Endodermal cell (in vitro differentiated cells): Measurements from ENCODE around the gene ATE1. TPM values are rescaled to one million over a fixed set of nuclear protein-coding genes. Genes with fewer than 3 reads are reported as not detected.

Experiments used
- DNase-seq: peaks from one replicate; pipeline ENCODE4 v3.0.0-alpha.2; 2017
- H3K27ac ChIP-seq: 2 replicates; pipeline ENCODE4 v1.5.1; 2013; ENCODE audit warnings: mild to moderate bottlenecking, low read depth, low read length, moderate library complexity
- H3K27me3 ChIP-seq: 2 replicates; pipeline ENCODE4 v1.6.1; 2013; ENCODE audit warnings: mild to moderate bottlenecking, low read length, moderate library complexity; ENCODE audit not compliant: insufficient read depth, control insufficient read depth, poor library complexity, severe bottlenecking
- H3K36me3 ChIP-seq: 2 replicates; pipeline ENCODE4 v1.7.0; 2013; ENCODE audit warnings: mild to moderate bottlenecking, low read length, moderate library complexity; ENCODE audit not compliant: control insufficient read depth, insufficient read depth
- H3K4me1 ChIP-seq: one replicate; pipeline ENCODE4 v1.7.0; 2013; ENCODE audit warnings: low read length; ENCODE audit not compliant: control insufficient read depth, insufficient read depth
- H3K4me3 ChIP-seq: 2 replicates; pipeline ENCODE4 v1.5.1; 2013; ENCODE audit warnings: mild to moderate bottlenecking, low read length, moderate library complexity
- H3K9ac ChIP-seq: 2 replicates; pipeline ENCODE4 v1.6.1; 2013; ENCODE audit warnings: mild to moderate bottlenecking, low read length, moderate library complexity; ENCODE audit not compliant: poor library complexity, severe bottlenecking; ENCODE audit errors: extremely low read depth
- H3K9me3 ChIP-seq: 2 replicates; pipeline ENCODE4 v1.6.1; 2013; ENCODE audit warnings: mild to moderate bottlenecking, low read length, moderate library complexity; ENCODE audit not compliant: control insufficient read depth
- H3K27ac Mint-ChIP-seq: 2 replicates; pipeline ENCODE4 v1.8.0; 2020; ENCODE audit warnings: mixed read lengths
- H3K27me3 Mint-ChIP-seq: 2 replicates; pipeline ENCODE4 v1.8.0; 2021; ENCODE audit warnings: mild to moderate bottlenecking, mixed read lengths; ENCODE audit not compliant: insufficient read depth
- H3K36me3 Mint-ChIP-seq: 2 replicates; pipeline ENCODE4 v1.8.0; 2020; ENCODE audit warnings: low read depth, mixed read lengths
- H3K4me1 Mint-ChIP-seq: 2 replicates; pipeline ENCODE4 v1.8.0; 2020; ENCODE audit warnings: mixed read lengths
- H3K4me3 Mint-ChIP-seq: 2 replicates; pipeline ENCODE4 v1.8.0; 2020; ENCODE audit warnings: mild to moderate bottlenecking, moderate library complexity, mixed read lengths
- H3K9me3 Mint-ChIP-seq: 2 replicates; pipeline ENCODE4 v1.8.0; 2020; ENCODE audit warnings: mild to moderate bottlenecking, mixed read lengths
- CTCF ChIP-seq: fragments of 200-600 bp; sonication (generic); conservative IDR thresholded peaks from 2 replicates; pipeline ENCODE4 v1.5.0; 2021; ENCODE audit warnings: antibody characterized with exemption, mild to moderate bottlenecking
- WGBS, 2 experiments: methylation state at CpG; one replicate each; pipeline versions ENCODE4 v1.1.5 to v1.1.7; 2013; ENCODE audit warnings: missing lambda C conversion rate in 2 of 2, mixed read lengths in 1 of 2; ENCODE audit not compliant: insufficient coverage in 1 of 2, insufficient read length in 1 of 2; 5-methylcytosine and 5-hydroxymethylcytosine counted together
- total RNA-seq, 2 donors: library from RNA; stranded (reverse); fragmentation: NEBNext Ultra II Directional in 1 of 2; extraction: Animal tissue kit (Norgen Biotek cat#: 25700) in 1 of 2; gene quantifications; 2 replicates in 1 of 2; 3 replicates in 1 of 2; pipeline ENCODE4 v1.2.1, GENCODE V29; 2021

The ATE1 gene
- total RNA-seq, 2 donors from 2014 or later, result 31.2 to 32.2 TPM

GRCh38 chr10:121724282-121724681 is 203.5 kb downstream of the ATE1 start:
- Mint-ChIP-seq H3K9me3 (peaks cover 6% of the 10 kb centered on the region), H3K27ac (no peak overlapping the region), H3K36me3 (no peaks in the 10 kb centered on the region), H3K4me3 (no peak overlapping the region), H3K4me1 (peaks cover 4% of the 10 kb centered on the region), H3K27me3 (no peaks in the 10 kb centered on the region)
- Histone ChIP-seq H3K4me1 (no peaks in the 10 kb centered on the region), H3K27me3 (no peaks in the 10 kb centered on the region), H3K27ac (no peak overlapping the region), H3K9me3 (peaks cover 11% of the 10 kb centered on the region), H3K4me3 (no peak overlapping the region), H3K36me3 (no peaks in the 10 kb centered on the region), H3K9ac (no peak overlapping the region)
- no peak for TF ChIP-seq CTCF
- DNase-seq, result no peak

- TF ChIP-seq CTCF, result no peak
- H3K27ac ChIP-seq, result no peak overlapping the region
- peaks cover 11% of the 10 kb centered on the region for H3K9me3 ChIP-seq
- Mint-ChIP-seq H3K27me3 (no peaks in the 10 kb centered on the region), H3K4me3 (no peak overlapping the region), H3K27ac (no peak overlapping the region), H3K4me1 (peaks cover 4% of the 10 kb centered on the region), H3K9me3 (peaks cover 9% of the 10 kb centered on the region), H3K36me3 (no peaks in the 10 kb centered on the region)
- no peaks in the 10 kb centered on the region for H3K27me3 ChIP-seq
- no peaks in the 10 kb centered on the region for H3K4me1 ChIP-seq
- H3K4me3 ChIP-seq, result no peak overlapping the region
- WGBS, 2 experiments, result 71 to 91% methylated on average over 1 to 3 of the region's 3 CpGs
- DNase-seq, result no peak
- no peak overlapping the region for H3K9ac ChIP-seq
- no peaks in the 10 kb centered on the region for H3K36me3 ChIP-seq
These were observed 205.2 kb downstream of the ATE1 start for GRCh38 chr10:121722665-121723064.

GRCh38 chr10:121721257-121721656 is 206.6 kb downstream of the ATE1 start:
- H3K36me3 ChIP-seq, result no peaks in the 10 kb centered on the region
- no peak for DNase-seq
- Mint-ChIP-seq H3K36me3 (no peaks in the 10 kb centered on the region), H3K4me3 (no peak overlapping the region), H3K4me1 (peaks cover 4% of the 10 kb centered on the region), H3K9me3 (peaks cover 9% of the 10 kb centered on the region), H3K27ac (no peak overlapping the region), H3K27me3 (no peaks in the 10 kb centered on the region)
- H3K9me3 ChIP-seq, result peaks cover 18% of the 10 kb centered on the region
- no peak overlapping the region for H3K27ac ChIP-seq
- no peak overlapping the region for H3K9ac ChIP-seq
- 91 to 92% methylated on average over 4 of the region's 4 CpGs for WGBS, 2 experiments
- H3K27me3 ChIP-seq, result no peaks in the 10 kb centered on the region
- TF ChIP-seq CTCF, result no peak
- no peak overlapping the region for H3K4me3 ChIP-seq
- no peaks in the 10 kb centered on the region for H3K4me1 ChIP-seq
